ENCODE results near the gene FAM83B. TPM values are rescaled to one million over a fixed set of nuclear protein-coding genes. Genes with fewer than 3 reads are reported as not detected.

Gene FAM83B
- total RNA-seq, 2 donors from 2014 or later = 36.6 to 62.8 TPM

DNA sequence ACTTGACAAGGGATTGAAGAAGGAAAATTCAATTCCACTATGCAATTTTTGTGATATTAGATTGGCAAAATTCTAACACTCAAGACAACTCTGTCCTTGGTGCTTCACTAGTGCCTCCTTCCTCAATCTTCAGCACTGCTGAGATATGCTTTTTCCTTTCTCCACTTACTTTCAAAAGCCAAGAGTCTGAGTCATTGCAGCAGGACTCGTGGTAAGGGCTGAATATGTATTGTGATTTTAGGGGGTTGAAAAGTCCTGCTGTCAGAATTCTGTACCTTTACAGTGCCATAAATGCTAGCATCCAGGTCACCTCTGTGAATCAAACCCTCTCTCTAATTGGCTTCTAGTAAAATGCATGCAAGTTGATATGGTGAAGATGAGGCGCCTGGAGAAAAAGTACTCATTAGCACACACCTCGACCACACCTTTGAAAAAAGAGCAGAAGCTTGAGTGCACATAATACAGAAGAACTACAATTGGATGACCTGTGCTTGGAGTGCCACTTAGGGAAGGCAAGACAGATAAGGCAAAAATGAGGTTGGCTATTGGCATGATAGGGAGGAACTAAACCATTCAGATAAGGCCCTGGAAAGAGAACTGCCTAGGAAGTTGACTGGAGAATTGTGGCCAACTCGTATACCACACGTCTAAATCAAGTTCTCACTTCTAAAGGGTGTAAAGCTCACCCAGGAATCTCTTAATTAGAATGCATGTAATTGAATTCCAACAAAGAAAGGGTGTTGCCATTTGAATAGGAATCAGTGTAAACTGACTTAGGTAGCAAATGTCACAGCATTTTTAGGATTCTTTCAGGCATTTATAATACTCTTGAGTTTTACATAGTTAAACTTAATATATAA is 43.6 kb upstream of the FAM83B start:
- Histone ChIP-seq H3K4me3 (no peak overlapping the region), H3K27ac (no peak overlapping the region), H3K27me3 (no peaks in the 10 kb centered on the region), H3K9ac (ENCODE audit: low read depth in 2 of 2, low read length in 2 of 2) (no peak overlapping the region), H3K4me1 (no peaks in the 10 kb centered on the region), H3K9me3 (no peaks in the 10 kb centered on the region), H3K36me3 (no peaks in the 10 kb centered on the region)
- TF ChIP-seq, protein P1, sequence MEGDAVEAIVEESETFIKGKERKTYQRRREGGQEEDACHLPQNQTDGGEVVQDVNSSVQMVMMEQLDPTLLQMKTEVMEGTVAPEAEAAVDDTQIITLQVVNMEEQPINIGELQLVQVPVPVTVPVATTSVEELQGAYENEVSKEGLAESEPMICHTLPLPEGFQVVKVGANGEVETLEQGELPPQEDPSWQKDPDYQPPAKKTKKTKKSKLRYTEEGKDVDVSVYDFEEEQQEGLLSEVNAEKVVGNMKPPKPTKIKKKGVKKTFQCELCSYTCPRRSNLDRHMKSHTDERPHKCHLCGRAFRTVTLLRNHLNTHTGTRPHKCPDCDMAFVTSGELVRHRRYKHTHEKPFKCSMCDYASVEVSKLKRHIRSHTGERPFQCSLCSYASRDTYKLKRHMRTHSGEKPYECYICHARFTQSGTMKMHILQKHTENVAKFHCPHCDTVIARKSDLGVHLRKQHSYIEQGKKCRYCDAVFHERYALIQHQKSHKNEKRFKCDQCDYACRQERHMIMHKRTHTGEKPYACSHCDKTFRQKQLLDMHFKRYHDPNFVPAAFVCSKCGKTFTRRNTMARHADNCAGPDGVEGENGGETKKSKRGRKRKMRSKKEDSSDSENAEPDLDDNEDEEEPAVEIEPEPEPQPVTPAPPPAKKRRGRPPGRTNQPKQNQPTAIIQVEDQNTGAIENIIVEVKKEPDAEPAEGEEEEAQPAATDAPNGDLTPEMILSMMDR (IDR thresholded peaks at IDR 0.05) = no peak
- intact Hi-C loops (cut with DNase I) = no loop called here
- no peak for DNase-seq

DNA sequence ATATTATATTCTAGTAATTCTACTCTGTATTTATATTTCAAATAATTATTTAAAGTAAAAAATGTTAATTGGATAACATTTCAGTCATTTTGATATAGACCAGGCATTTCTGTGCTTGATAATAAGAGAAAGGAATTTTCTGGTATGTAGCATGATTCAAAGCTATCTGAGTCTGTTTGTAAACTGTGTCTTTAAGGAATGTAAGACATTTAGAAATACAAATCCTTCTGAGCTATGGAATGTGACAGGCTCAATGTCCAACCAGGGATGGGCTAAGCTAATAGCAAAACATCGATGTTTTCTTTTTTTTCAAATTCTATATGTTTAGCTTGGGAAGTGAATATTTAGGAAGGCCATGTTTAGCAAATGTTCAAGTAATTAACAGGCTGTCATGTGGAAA is 41.5 kb upstream of the FAM83B start:
- Histone ChIP-seq H3K27ac (no peak overlapping the region), H3K9me3 (no peaks in the 10 kb centered on the region), H3K4me3 (no peak overlapping the region), H3K36me3 (no peaks in the 10 kb centered on the region), H3K4me1 (no peaks in the 10 kb centered on the region), H3K9ac (ENCODE audit: low read depth in 2 of 2, low read length in 2 of 2) (no peak overlapping the region), H3K27me3 (no peaks in the 10 kb centered on the region)
- intact Hi-C loops (cut with DNase I) = no loop called here
- no peak for DNase-seq
- TF ChIP-seq, protein P1 (IDR thresholded peaks at IDR 0.05) = no peak

DNA sequence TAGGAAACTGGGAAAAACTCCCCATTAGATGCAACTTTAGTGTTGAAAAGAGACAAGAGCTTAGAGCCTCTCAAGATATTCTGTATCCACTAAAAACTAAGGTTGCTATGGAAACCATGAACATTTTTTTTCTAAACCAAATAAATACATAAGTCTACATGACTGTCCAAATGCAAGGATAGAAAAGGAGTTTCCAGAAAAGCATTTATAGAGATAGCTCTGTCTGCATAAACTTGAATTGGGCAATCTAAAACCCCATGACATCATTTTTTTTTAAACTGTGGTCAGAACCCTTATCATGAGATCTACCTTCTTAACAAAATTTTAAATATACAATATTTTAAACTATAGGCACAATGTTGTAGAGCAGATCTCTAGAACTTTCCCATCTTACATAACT is 36.4 kb upstream of the FAM83B start:
- Histone ChIP-seq H3K4me3 (no peak overlapping the region), H3K9me3 (no peaks in the 10 kb centered on the region), H3K27ac (no peak overlapping the region), H3K27me3 (no peaks in the 10 kb centered on the region), H3K9ac (ENCODE audit: low read depth in 2 of 2, low read length in 2 of 2) (no peak overlapping the region), H3K4me1 (no peaks in the 10 kb centered on the region), H3K36me3 (no peaks in the 10 kb centered on the region)
- intact Hi-C loops (cut with DNase I) = no loop called here
- no peak for DNase-seq
- TF ChIP-seq, protein P1 (IDR thresholded peaks at IDR 0.05) = no peak

DNA sequence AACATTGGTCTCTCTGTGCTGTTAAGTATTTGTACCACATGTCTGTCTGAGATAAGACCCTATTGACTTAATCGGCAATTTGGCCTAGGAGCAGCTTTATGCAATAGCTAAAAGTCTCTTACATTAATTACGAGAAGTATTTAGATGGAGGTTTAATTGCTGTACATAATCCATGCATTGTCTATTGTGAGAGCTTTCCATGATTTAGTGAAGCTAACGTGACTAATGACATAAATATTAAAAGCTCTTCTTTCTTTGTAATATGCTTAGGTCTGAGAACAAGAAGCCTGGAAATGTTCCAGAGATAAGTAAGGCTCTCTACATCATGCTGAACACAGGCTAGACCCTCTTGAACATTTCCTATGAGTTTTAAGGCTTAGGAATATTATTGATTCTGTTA is 32.7 kb upstream of the FAM83B start:
- H3K27ac ChIP-seq = no peak overlapping the region
- H3K4me1 ChIP-seq = no peaks in the 10 kb centered on the region
- no peak for DNase-seq
- TF ChIP-seq, protein P1 (IDR thresholded peaks at IDR 0.05) = no peak
- H3K9me3 ChIP-seq = no peaks in the 10 kb centered on the region
- H3K27me3 ChIP-seq = no peaks in the 10 kb centered on the region
- H3K9ac ChIP-seq (ENCODE audit: low read depth in 2 of 2, low read length in 2 of 2) = no peak overlapping the region
- H3K36me3 ChIP-seq = no peaks in the 10 kb centered on the region
- intact Hi-C loops (cut with DNase I) = no loop called here
- H3K4me3 ChIP-seq = no peak overlapping the region

DNA sequence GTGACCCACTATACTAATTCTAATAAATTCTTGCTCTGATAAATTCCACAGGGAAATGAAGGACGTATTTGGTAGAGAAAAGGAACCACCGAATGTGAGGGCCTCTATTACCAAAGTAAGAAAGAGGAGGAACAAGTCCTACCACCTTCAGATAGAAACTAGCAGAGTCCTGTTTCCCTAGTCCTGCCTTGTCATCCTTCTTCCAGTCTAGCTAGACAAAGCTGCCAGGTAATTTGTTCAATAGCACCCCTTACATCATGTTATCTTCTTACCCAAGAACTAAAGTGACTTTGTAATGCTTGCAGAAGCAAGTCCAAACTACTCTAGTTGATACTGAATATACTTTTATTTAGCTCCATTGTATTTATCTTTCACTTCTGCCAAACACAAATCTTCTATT is 29.3 kb upstream of the FAM83B start:
- Histone ChIP-seq H3K9ac (ENCODE audit: low read depth in 2 of 2, low read length in 2 of 2) (no peak overlapping the region), H3K4me1 (no peaks in the 10 kb centered on the region), H3K36me3 (no peaks in the 10 kb centered on the region), H3K27me3 (no peaks in the 10 kb centered on the region), H3K27ac (no peak overlapping the region), H3K9me3 (no peaks in the 10 kb centered on the region), H3K4me3 (no peak overlapping the region)
- intact Hi-C loops (cut with DNase I) = no loop called here
- DNase-seq = no peak
- TF ChIP-seq, protein P1 (IDR thresholded peaks at IDR 0.05) = no peak

Measured in colonic mucosa (tissue), 4 donors.